ENCODE data around the gene GRIK2. TPM values are rescaled to one million over a fixed set of nuclear protein-coding genes. Genes with fewer than 3 reads are reported as not detected.

The GRIK2 gene
- total and polyA plus RNA-seq, 9 donors, result 0.12 to 4.1 (median 0.89) TPM; not detected in 1

DNA sequence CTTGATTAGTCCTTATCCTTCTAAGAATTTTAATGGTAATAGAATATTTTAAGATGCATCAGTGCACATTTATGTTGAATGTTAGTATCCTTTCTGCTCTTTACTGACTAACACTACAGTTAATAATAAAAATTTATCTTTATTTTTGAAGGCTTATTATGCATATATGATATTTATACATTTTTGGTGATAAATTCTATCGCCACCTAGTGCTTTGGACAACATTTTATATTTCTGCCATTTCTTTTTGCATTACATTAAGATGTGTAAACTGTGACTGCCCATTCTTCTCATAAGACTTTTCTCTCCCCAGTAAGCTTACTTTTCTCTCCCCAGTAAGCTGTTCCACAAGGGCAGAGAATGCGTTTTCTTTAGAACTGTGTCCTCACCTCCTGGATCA is 252.3 kb downstream of the GRIK2 start:
- DNase-seq, result no peak
- WGBS, 3 donors, result 81 to 91% (median 90%) methylated on average over 2 of the region's 2 CpGs

DNA sequence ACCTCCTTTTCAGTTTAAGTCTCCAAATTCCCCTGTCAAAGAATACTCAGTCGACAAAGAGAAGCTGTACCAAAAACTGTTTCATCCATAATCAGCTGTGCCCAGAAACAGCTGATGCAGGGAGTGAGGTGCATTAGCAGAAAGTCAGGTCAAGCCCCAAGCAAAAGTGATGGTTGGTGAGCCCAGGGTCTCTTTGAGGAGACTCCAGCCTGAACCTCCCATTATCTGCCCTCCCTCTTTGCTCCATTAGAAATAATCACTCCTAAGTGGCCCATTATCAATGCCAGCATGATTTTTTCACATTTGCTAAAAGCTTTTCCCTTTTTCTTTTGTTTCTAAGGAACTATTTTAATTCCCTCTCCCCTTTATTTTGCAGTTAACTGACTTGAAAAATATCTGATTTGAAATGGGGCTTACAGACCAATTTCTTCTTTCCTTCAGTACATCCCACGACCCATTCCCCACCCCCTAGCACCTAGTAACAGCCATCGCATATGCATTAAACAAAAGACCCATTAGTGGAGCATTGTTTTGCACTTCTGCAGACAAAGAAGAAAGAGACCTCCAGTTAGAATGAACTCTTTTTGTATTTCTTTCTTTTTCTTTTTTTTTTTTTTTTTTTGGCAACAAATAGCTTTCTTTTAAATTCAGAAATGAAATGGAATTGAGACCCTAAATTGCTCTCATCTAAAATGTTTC is 257.0 kb downstream of the GRIK2 start:
- H3K27ac ChIP-seq, result no peak overlapping the region

More for the DNA sequence above, 252.3 kb downstream of the GRIK2 start:
- H3K36me3 ChIP-seq, result no peaks in the 10 kb centered on the region
- no peaks in the 10 kb centered on the region for H3K4me1 ChIP-seq (ENCODE audit: insufficient read depth)
- H3K4me3 ChIP-seq, result no peak overlapping the region
- H3K27ac ChIP-seq, result no peak overlapping the region
- H3K9me3 ChIP-seq, result no peaks in the 10 kb centered on the region
- intact Hi-C loops (cut with DNase I), result no loop called here
- no peaks in the 10 kb centered on the region for H3K27me3 ChIP-seq
- TF ChIP-seq, protein P1, sequence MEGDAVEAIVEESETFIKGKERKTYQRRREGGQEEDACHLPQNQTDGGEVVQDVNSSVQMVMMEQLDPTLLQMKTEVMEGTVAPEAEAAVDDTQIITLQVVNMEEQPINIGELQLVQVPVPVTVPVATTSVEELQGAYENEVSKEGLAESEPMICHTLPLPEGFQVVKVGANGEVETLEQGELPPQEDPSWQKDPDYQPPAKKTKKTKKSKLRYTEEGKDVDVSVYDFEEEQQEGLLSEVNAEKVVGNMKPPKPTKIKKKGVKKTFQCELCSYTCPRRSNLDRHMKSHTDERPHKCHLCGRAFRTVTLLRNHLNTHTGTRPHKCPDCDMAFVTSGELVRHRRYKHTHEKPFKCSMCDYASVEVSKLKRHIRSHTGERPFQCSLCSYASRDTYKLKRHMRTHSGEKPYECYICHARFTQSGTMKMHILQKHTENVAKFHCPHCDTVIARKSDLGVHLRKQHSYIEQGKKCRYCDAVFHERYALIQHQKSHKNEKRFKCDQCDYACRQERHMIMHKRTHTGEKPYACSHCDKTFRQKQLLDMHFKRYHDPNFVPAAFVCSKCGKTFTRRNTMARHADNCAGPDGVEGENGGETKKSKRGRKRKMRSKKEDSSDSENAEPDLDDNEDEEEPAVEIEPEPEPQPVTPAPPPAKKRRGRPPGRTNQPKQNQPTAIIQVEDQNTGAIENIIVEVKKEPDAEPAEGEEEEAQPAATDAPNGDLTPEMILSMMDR (IDR thresholded peaks at IDR 0.05), result no peak
- no peak for TF ChIP-seq EP300 (IDR thresholded peaks at IDR 0.05)
- TF ChIP-seq POLR2A (IDR thresholded peaks at IDR 0.05), result no peak

DNA sequence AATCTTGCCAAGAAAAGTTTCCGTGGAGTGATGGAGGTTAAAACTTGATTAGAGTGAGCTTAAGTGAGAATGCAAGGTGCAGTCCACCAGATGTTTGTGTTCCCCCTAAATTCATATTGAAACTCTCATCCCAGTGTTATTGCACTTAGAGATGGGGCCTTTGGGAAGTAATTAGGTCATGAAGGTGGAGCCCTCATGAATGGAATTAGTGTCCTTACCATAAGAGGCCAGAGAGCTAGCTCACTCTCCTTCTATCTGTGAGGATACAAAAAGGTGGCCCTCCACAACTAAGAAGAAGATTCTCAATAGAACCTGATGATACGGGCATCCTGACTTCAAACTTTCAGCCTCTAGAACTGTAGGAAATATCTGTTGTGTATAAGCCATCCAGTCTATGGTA is 258.6 kb downstream of the GRIK2 start:
- no peaks in the 10 kb centered on the region for H3K9me3 ChIP-seq
- H3K4me1 ChIP-seq (ENCODE audit: insufficient read depth), result no peaks in the 10 kb centered on the region
- WGBS, 3 donors, result 80 to 89% (median 82%) methylated on average over 2 of the region's 2 CpGs
- no peak overlapping the region for H3K4me3 ChIP-seq
- TF ChIP-seq, protein P1 (IDR thresholded peaks at IDR 0.05), result no peak
- no peak for TF ChIP-seq POLR2A (IDR thresholded peaks at IDR 0.05)
- intact Hi-C loops (cut with DNase I), result no loop called here
- H3K27ac ChIP-seq, result no peak overlapping the region
- no peak for DNase-seq
- H3K27me3 ChIP-seq, result no peaks in the 10 kb centered on the region
- H3K36me3 ChIP-seq, result no peaks in the 10 kb centered on the region

More for the DNA sequence above, 257.0 kb downstream of the GRIK2 start:
- H3K4me3 ChIP-seq, result no peak overlapping the region
- no peaks in the 10 kb centered on the region for H3K4me1 ChIP-seq (ENCODE audit: insufficient read depth)
- intact Hi-C loops (cut with DNase I), result no loop called here
- WGBS, 3 donors, result 65 to 71% (median 67%) methylated on average over 3 of the region's 3 CpGs
- H3K27me3 ChIP-seq, result no peaks in the 10 kb centered on the region
- H3K9me3 ChIP-seq, result no peaks in the 10 kb centered on the region
- TF ChIP-seq POLR2A (IDR thresholded peaks at IDR 0.05), result no peak
- no peak for TF ChIP-seq EP300 (IDR thresholded peaks at IDR 0.05)
- TF ChIP-seq, protein P1 (IDR thresholded peaks at IDR 0.05), result no peak
- no peak for DNase-seq
- H3K36me3 ChIP-seq, result no peaks in the 10 kb centered on the region

DNA sequence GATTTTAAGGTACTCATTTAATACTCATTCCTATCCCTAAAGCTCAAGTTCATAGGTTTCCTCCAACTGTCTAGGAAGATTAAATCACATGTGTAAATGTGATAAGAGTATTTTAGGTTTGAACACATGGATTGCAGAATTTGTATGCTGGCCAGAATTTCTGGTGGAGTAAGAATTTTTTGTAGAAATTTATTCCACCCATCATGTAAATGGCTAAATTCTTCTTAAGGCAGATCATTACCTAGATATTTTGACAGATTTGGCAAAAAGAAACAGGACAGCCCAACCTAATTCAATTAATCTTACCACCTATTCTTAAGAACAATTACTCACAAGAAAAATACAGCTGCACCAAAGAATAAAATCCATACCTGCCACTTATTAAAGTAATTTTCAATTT is 261.6 kb downstream of the GRIK2 start:
- no peak overlapping the region for H3K27ac ChIP-seq
- H3K4me1 ChIP-seq (ENCODE audit: insufficient read depth), result no peaks in the 10 kb centered on the region
- no peak for DNase-seq
- H3K9me3 ChIP-seq, result no peaks in the 10 kb centered on the region
- H3K27me3 ChIP-seq, result no peaks in the 10 kb centered on the region
- H3K36me3 ChIP-seq, result no peaks in the 10 kb centered on the region
- TF ChIP-seq EP300 (IDR thresholded peaks at IDR 0.05) (no peak), POLR2A (IDR thresholded peaks at IDR 0.05) (no peak)
- TF ChIP-seq, protein P1 (IDR thresholded peaks at IDR 0.05), result no peak
- intact Hi-C loops (cut with DNase I), result no loop called here
- no peak overlapping the region for H3K4me3 ChIP-seq

Measured in ovary (tissue), 9 donors.